CD4-positive, alpha-beta T cell treated with Interleukin-6 for 4 hours (primary cell): Measurements from ENCODE around the gene PTPRK.

ENCODE experiments used
- DNase-seq: peaks from one replicate; pipeline ENCODE4 v3.0.0-alpha.2; 2020; ENCODE audit warnings: mixed read lengths

Gene PTPRK

GRCh38 chr6:128520436-128521281 is at the start of gene PTPRK:
TSS of gene PTPRK (minus strand) at chr6:128520599. CDS start at chr6:128520358, 241 bp downstream.
- DNase-seq, result peak; percentile 91

- DNase-seq, result no peak
Measured at GRCh38 chr6:128567029-128567428, 46.6 kb upstream of the PTPRK start.

- DNase-seq, result no peak
Measured at GRCh38 chr6:128560966-128561365, 40.6 kb upstream of the PTPRK start.

- DNase-seq, result no peak
Measured at GRCh38 chr6:128558924-128559323, 38.5 kb upstream of the PTPRK start.

- DNase-seq, result no peak
Measured at GRCh38 chr6:128558021-128558420, 37.6 kb upstream of the PTPRK start.

GRCh38 chr6:128557081-128557480 is 36.7 kb upstream of the PTPRK start:
- no peak for DNase-seq

- DNase-seq, result no peak
Measured at GRCh38 chr6:128554302-128554701, 33.9 kb upstream of the PTPRK start.

- no peak for DNase-seq
Measured at GRCh38 chr6:128541261-128541660, 20.9 kb upstream of the PTPRK start.

- no peak for DNase-seq
Measured at GRCh38 chr6:128538763-128539162, 18.4 kb upstream of the PTPRK start.

- DNase-seq, result no peak
Measured at GRCh38 chr6:128532827-128533226, 12.4 kb upstream of the PTPRK start.

GRCh38 chr6:128532136-128532535 is 11.7 kb upstream of the PTPRK start:
- DNase-seq, result no peak

- DNase-seq, result no peak
Measured at GRCh38 chr6:128531696-128532095, 11.3 kb upstream of the PTPRK start.

GRCh38 chr6:128528241-128528640 is 7.8 kb upstream of the PTPRK start:
- no peak for DNase-seq

GRCh38 chr6:128527375-128527774 is 7.0 kb upstream of the PTPRK start:
- no peak for DNase-seq

GRCh38 chr6:128526152-128526914 is 5.9 kb upstream of the PTPRK start:
- DNase-seq, result no peak

GRCh38 chr6:128525406-128525805 is 5.0 kb upstream of the PTPRK start:
- DNase-seq, result no peak

GRCh38 chr6:128521282-128521632 is 858 bp upstream of the PTPRK start:
- DNase-seq, result no peak

GRCh38 chr6:128519931-128520435 is 416 bp downstream of the PTPRK start:
- DNase-seq, result peak; percentile 48

- DNase-seq, result peak; percentile 34
Measured at GRCh38 chr6:128519132-128519930, 1.1 kb downstream of the PTPRK start.

- DNase-seq, result peak; percentile 1
Measured at GRCh38 chr6:128518434-128519131, 1.8 kb downstream of the PTPRK start.

- DNase-seq, result no peak
Measured at GRCh38 chr6:128517124-128517523, 3.3 kb downstream of the PTPRK start.

- no peak for DNase-seq
Measured at GRCh38 chr6:128516514-128516898, 3.9 kb downstream of the PTPRK start.
